Measurements from ENCODE around the gene LCN15.
"Not testable (repeated sequence)": the region's sequence is repeated elsewhere in the genome, so short reads cannot be mapped to it uniquely, and the experiment has no call there.

Gene LCN15

GRCh38 chr9:136775191-136775590 lies 10.9 kb upstream of the LCN15 start:
- DNase-seq (ENCODE audit: low read depth) = no peak

GRCh38 chr9:136774416-136775045 lies 10.2 kb upstream of the LCN15 start:
- DNase-seq (ENCODE audit: low read depth) = no peak

- no peak for DNase-seq (ENCODE audit: low read depth)
Observed at GRCh38 chr9:136773386-136774044, 9.2 kb upstream of the LCN15 start.

GRCh38 chr9:136771907-136772415 lies 7.6 kb upstream of the LCN15 start:
- no peak for DNase-seq (ENCODE audit: low read depth)

GRCh38 chr9:136769710-136770191 lies 5.4 kb upstream of the LCN15 start:
- no peak for DNase-seq (ENCODE audit: low read depth)

GRCh38 chr9:136766410-136767120 lies 2.2 kb upstream of the LCN15 start:
- DNase-seq (ENCODE audit: low read depth) = not testable (repeated sequence)

GRCh38 chr9:136765745-136766409 lies 1.6 kb upstream of the LCN15 start:
- DNase-seq (ENCODE audit: low read depth) = not testable (repeated sequence)

- no peak for DNase-seq (ENCODE audit: low read depth)
Observed at GRCh38 chr9:136765041-136765440, 723 bp upstream of the LCN15 start.

- no peak for DNase-seq (ENCODE audit: low read depth)
Observed at GRCh38 chr9:136763649-136764035, 676 bp downstream of the LCN15 start.

- no peak for DNase-seq (ENCODE audit: low read depth)
Observed at GRCh38 chr9:136762915-136763648, 1.2 kb downstream of the LCN15 start.

- DNase-seq (ENCODE audit: low read depth) = no peak
Observed at GRCh38 chr9:136762221-136762691, 2.1 kb downstream of the LCN15 start.

GRCh38 chr9:136761545-136761981 lies 2.8 kb downstream of the LCN15 start:
- DNase-seq (ENCODE audit: low read depth) = no peak

GRCh38 chr9:136760834-136761544 lies 3.3 kb downstream of the LCN15 start:
- DNase-seq (ENCODE audit: low read depth) = not testable (repeated sequence)

- DNase-seq (ENCODE audit: low read depth) = no peak
Observed at GRCh38 chr9:136760424-136760823, 3.9 kb downstream of the LCN15 start.

GRCh38 chr9:136759436-136760325 lies 4.6 kb downstream of the LCN15 start:
- DNase-seq (ENCODE audit: low read depth) = no peak

- DNase-seq (ENCODE audit: low read depth) = no peak
Observed at GRCh38 chr9:136759001-136759400, 5.3 kb downstream of the LCN15 start.

- DNase-seq (ENCODE audit: low read depth) = no peak
Observed at GRCh38 chr9:136757751-136758140, 6.6 kb downstream of the LCN15 start.

GRCh38 chr9:136757328-136757727 lies 7.0 kb downstream of the LCN15 start:
- DNase-seq (ENCODE audit: low read depth) = no peak

- no peak for DNase-seq (ENCODE audit: low read depth)
Observed at GRCh38 chr9:136756836-136757235, 7.5 kb downstream of the LCN15 start.

GRCh38 chr9:136756134-136756438 lies 8.2 kb downstream of the LCN15 start:
- no peak for DNase-seq (ENCODE audit: low read depth)
